ENCODE results near the gene DPP6.

DNA sequence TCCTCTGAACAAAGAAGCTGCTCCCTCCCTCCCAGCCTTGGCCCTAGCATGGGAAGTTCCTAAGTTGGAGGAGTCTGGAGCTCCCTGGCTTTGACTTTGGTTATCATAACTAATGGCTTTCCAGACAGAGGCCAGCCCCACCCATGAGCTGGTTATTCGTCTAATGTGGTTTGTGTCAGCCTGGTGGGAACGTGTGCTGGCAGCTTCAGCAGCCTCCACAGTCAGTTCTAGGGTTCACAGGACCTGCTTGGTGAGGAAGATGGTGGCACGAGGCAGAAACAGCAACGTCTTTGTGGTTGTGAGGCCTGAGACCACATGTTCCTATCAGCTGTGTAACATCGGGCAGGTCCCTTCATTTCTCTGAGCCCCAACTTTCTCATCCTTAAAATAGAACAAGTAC, 847.7 kb downstream of the DPP6 start:
- TF ChIP-seq, protein P1, sequence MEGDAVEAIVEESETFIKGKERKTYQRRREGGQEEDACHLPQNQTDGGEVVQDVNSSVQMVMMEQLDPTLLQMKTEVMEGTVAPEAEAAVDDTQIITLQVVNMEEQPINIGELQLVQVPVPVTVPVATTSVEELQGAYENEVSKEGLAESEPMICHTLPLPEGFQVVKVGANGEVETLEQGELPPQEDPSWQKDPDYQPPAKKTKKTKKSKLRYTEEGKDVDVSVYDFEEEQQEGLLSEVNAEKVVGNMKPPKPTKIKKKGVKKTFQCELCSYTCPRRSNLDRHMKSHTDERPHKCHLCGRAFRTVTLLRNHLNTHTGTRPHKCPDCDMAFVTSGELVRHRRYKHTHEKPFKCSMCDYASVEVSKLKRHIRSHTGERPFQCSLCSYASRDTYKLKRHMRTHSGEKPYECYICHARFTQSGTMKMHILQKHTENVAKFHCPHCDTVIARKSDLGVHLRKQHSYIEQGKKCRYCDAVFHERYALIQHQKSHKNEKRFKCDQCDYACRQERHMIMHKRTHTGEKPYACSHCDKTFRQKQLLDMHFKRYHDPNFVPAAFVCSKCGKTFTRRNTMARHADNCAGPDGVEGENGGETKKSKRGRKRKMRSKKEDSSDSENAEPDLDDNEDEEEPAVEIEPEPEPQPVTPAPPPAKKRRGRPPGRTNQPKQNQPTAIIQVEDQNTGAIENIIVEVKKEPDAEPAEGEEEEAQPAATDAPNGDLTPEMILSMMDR (IDR thresholded peaks at IDR 0.05), result no peak
- TF ChIP-seq POLR2A (IDR thresholded peaks at IDR 0.05) (no peak), POLR2AphosphoS5 (IDR thresholded peaks at IDR 0.05) (no peak)
